PC-3 (cell line): Measurements from ENCODE around the gene KCNB1. TPM values are rescaled to one million over a fixed set of nuclear protein-coding genes. Genes with fewer than 3 reads are reported as not detected.

ENCODE experiments used
- ATAC-seq: fragments of 200-7000 bp; cut with Tn5 transposase; 2 replicates; pipeline ENCODE4 v1.9.1; 2020; ENCODE audit warnings: mild to moderate bottlenecking, moderate library complexity
- BruUV-seq: library from RNA; stranded (reverse); fragments of 400-500 nt; replicated peaks from 2 replicates; lab custom pipeline; 2021; lab: Mats Ljungman, UMichigan
- CTCF ChIA-PET: fragments of 300-600 bp; sonication (Branson Sonifier 250); formaldehyde crosslinking; loops from one replicate; lab custom pipeline; 2022; ENCODE audit warnings: antibody characterized with exemption; lab: Charles Lee
- POLR2A ChIA-PET: fragments of 300-600 bp; sonication (Branson Sonifier 250); formaldehyde crosslinking; loops from one replicate; lab custom pipeline; 2022; ENCODE audit warnings: antibody characterized with exemption; ENCODE audit not compliant: unreplicated experiment; lab: Charles Lee
- DNase-seq: peaks from one replicate; pipeline ENCODE4 v3.0.0-alpha.2; 2015
- H2AFZ ChIP-seq: fragments of 300-600 bp; sonication (generic); 2 replicates; pipeline ENCODE4 v1.6.0; 2016; ENCODE audit warnings: antibody characterized with exemption, low read length
- H3F3A ChIP-seq: fragments of 300-600 bp; sonication (generic); one replicate; pipeline ENCODE4 v1.6.0; 2017; ENCODE audit warnings: antibody characterized with exemption, low read length, control low read depth, mild to moderate bottlenecking; ENCODE audit not compliant: unreplicated experiment
- H3K27ac ChIP-seq: fragments of 300-600 bp; sonication (generic); 2 replicates; pipeline ENCODE4 v1.5.1; 2016; ENCODE audit warnings: mild to moderate bottlenecking, low read length
- H3K27me3 ChIP-seq: fragments of 300-600 bp; sonication (generic); 2 replicates; pipeline ENCODE4 v1.6.1; 2016; ENCODE audit warnings: low read length, mixed read lengths
- H3K36me3 ChIP-seq: fragments of 300-600 bp; sonication (generic); 2 replicates; pipeline ENCODE4 v1.6.1; 2016; ENCODE audit warnings: low read depth, mixed run types, low read length, mixed read lengths
- H3K4me1 ChIP-seq: fragments of 300-600 bp; sonication (generic); 2 replicates; pipeline ENCODE4 v1.5.1; 2016; ENCODE audit warnings: low read length; ENCODE audit not compliant: insufficient read depth
- H3K4me2 ChIP-seq: fragments of 300-600 bp; sonication (generic); 2 replicates; pipeline ENCODE4 v1.6.0; 2016; ENCODE audit warnings: low read length
- H3K4me3 ChIP-seq: fragments of 300-600 bp; sonication (generic); 2 replicates; pipeline ENCODE4 v1.5.1; 2016; ENCODE audit warnings: mild to moderate bottlenecking, low read length, mixed read lengths
- H3K79me2 ChIP-seq: fragments of 300-600 bp; sonication (generic); 2 replicates; pipeline ENCODE4 v1.6.1; 2017; ENCODE audit warnings: low read length, mixed read lengths
- H3K9ac ChIP-seq: fragments of 300-600 bp; sonication (generic); 2 replicates; pipeline ENCODE4 v1.6.0; 2016; ENCODE audit warnings: mild to moderate bottlenecking, low read length
- H3K9me2 ChIP-seq: fragments of 300-600 bp; sonication (generic); replicated peaks from 2 replicates; pipeline ENCODE4 v1.6.1; 2016; ENCODE audit warnings: mixed run types, low read length, mixed read lengths
- H3K9me3 ChIP-seq: fragments of 300-600 bp; sonication (generic); 2 replicates; pipeline ENCODE4 v1.6.1; 2016; ENCODE audit warnings: low read length, mixed read lengths
- H4K20me1 ChIP-seq: fragments of 300-600 bp; sonication (generic); 2 replicates; pipeline ENCODE4 v1.6.1; 2016; ENCODE audit warnings: low read length, mixed read lengths
- EZH2 ChIP-seq: fragments of 300-600 bp; sonication (generic); IDR thresholded peaks from one replicate; pipeline ENCODE4 v1.6.1; 2017; ENCODE audit warnings: antibody characterized with exemption, mild to moderate bottlenecking, low read length; ENCODE audit not compliant: unreplicated experiment
- EZH2phosphoT487 ChIP-seq: fragments of 300-600 bp; sonication (generic); IDR thresholded peaks from 2 replicates; pipeline ENCODE4 v1.6.1; 2018; ENCODE audit warnings: mild to moderate bottlenecking, antibody characterized with exemption, low read length, borderline replicate concordance
- intact Hi-C: fragments of 100-400 bp; cut with micrococcal nuclease; formaldehyde crosslinking; loops from 2 replicates; pipeline ENCODE4 v1.9.0; 2023
- total RNA-seq: library from RNA; depleted of rRNA; stranded (reverse); fragments of >200 nt; gene quantifications from 2 replicates; pipeline ENCODE4 v1.2.3, GENCODE V29; 2014
- TF ChIP-seq, protein P1 (sequence below): fragments of 300-600 bp; sonication (generic); conservative IDR thresholded peaks from 2 replicates; pipeline ENCODE4 v1.5.1; 2017; ENCODE audit warnings: antibody characterized with exemption, low read depth, mild to moderate bottlenecking, low read length

The KCNB1 gene
- total RNA-seq, 1 experiment from 2014 or later = 0.04 TPM

- POLR2A ChIA-PET = no interaction called here
- intact Hi-C loops = no loop called here
- H3K27ac ChIP-seq = no peak overlapping the region
- no peaks in the 10 kb centered on the region for H3K4me1 ChIP-seq
- no peaks in the 10 kb centered on the region for H4K20me1 ChIP-seq
- peak; percentile 37 for DNase-seq
- H3K36me3 ChIP-seq = no peaks in the 10 kb centered on the region
- no peak for TF ChIP-seq EZH2
- TF ChIP-seq, protein P1, sequence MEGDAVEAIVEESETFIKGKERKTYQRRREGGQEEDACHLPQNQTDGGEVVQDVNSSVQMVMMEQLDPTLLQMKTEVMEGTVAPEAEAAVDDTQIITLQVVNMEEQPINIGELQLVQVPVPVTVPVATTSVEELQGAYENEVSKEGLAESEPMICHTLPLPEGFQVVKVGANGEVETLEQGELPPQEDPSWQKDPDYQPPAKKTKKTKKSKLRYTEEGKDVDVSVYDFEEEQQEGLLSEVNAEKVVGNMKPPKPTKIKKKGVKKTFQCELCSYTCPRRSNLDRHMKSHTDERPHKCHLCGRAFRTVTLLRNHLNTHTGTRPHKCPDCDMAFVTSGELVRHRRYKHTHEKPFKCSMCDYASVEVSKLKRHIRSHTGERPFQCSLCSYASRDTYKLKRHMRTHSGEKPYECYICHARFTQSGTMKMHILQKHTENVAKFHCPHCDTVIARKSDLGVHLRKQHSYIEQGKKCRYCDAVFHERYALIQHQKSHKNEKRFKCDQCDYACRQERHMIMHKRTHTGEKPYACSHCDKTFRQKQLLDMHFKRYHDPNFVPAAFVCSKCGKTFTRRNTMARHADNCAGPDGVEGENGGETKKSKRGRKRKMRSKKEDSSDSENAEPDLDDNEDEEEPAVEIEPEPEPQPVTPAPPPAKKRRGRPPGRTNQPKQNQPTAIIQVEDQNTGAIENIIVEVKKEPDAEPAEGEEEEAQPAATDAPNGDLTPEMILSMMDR = no peak
- no peak overlapping the region for H2AFZ ChIP-seq
- peaks cover 36% of the 10 kb centered on the region for H3K27me3 ChIP-seq
- no peaks in the 10 kb centered on the region for H3K79me2 ChIP-seq
- no peak overlapping the region for H3K4me2 ChIP-seq
- H3F3A ChIP-seq = no peaks in the 10 kb centered on the region
- H3K4me3 ChIP-seq = no peak overlapping the region
- no TSS peak for BruUV-seq
- H3K9ac ChIP-seq = no peak overlapping the region
- H3K9me2 ChIP-seq = no peaks in the 10 kb centered on the region
- H3K9me3 ChIP-seq = no peaks in the 10 kb centered on the region
- CTCF ChIA-PET = no interaction called here
- peak; percentile 40; the same call in 1 of the 2 replicates for ATAC-seq
These were observed 19.4 kb upstream of the KCNB1 start for GRCh38 chr20:49501917-49502316.

DNA sequence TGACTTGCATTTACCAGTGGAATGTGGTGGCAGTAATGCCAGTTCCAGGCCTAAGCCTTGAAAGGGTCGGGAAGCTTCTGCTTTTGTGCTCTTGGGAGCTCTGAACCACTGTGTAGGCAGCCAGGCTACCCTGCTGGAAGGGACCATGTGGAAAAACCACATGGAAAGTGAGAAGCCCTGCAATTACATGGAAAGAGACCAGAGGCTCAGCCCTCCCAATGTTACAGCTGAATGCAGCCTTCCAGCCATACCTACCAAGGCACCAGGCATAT is 14.9 kb upstream of the KCNB1 start:
- TF ChIP-seq EZH2 (no peak), EZH2phosphoT487 (no peak)
- Histone ChIP-seq H4K20me1 (no peaks in the 10 kb centered on the region), H3K4me1 (no peaks in the 10 kb centered on the region), H3K79me2 (no peaks in the 10 kb centered on the region), H3K9ac (no peak overlapping the region), H3K9me2 (no peaks in the 10 kb centered on the region), H3K9me3 (no peaks in the 10 kb centered on the region), H3K4me3 (no peak overlapping the region), H3F3A (no peaks in the 10 kb centered on the region), H3K27me3 (peaks cover 41% of the 10 kb centered on the region), H3K36me3 (no peaks in the 10 kb centered on the region), H3K27ac (no peak overlapping the region), H3K4me2 (no peak overlapping the region), H2AFZ (no peak overlapping the region)
- ATAC-seq = no peak
- BruUV-seq = no TSS peak
- POLR2A ChIA-PET = no interaction called here
- intact Hi-C loops = no loop called here
- CTCF ChIA-PET = no interaction called here
- no peak for DNase-seq

- peaks cover 41% of the 10 kb centered on the region for H3K27me3 ChIP-seq
- no peak for DNase-seq
These were observed 14.3 kb upstream of the KCNB1 start for GRCh38 chr20:49496553-49497397.

More at GRCh38 chr20:49496553-49497397, 14.3 kb upstream of the KCNB1 start:
- H3K4me1 ChIP-seq = no peaks in the 10 kb centered on the region
- no TSS peak for BruUV-seq
- ATAC-seq = no peak
- no peak overlapping the region for H2AFZ ChIP-seq
- intact Hi-C loops = no loop called here
- TF ChIP-seq, protein P1 = no peak
- TF ChIP-seq EZH2 = no peak
- TF ChIP-seq EZH2phosphoT487 = no peak
- H3K27ac ChIP-seq = no peak overlapping the region
- no peaks in the 10 kb centered on the region for H3F3A ChIP-seq
- H3K79me2 ChIP-seq = no peaks in the 10 kb centered on the region
- H3K4me2 ChIP-seq = no peak overlapping the region
- ChIA-PET POLR2A (no interaction called here), CTCF (interaction anchor here (0.6 kb wide), 1 partner anchor 11 kb away, joined by 4 read pairs; no protein-coding TSS in a partner anchor)
- no peak overlapping the region for H3K4me3 ChIP-seq
- H3K9ac ChIP-seq = no peak overlapping the region
- H4K20me1 ChIP-seq = no peaks in the 10 kb centered on the region
- no peaks in the 10 kb centered on the region for H3K36me3 ChIP-seq
- H3K9me2 ChIP-seq = no peaks in the 10 kb centered on the region
- no peaks in the 10 kb centered on the region for H3K9me3 ChIP-seq
